Measurements from ENCODE around the gene PLOD1.

DNA sequence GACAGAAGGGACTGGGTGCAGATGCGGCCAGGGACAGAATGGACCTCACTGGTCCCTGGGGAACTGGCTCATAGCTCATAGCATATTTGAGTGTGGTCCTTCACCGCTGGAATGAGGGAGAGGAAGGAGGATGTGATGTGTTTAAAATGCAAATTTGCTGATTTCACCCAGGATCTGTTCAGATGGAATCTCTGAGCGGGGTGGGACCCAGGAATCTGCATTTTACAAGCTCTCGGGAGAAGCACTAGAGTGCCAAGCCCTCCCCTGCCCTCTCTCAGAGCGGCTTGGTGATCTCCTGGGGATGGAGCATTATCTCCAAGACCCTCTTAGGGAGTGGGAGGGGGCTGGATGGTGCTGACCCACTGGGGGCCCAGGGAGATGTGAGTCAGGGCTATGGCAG is 22.9 kb downstream of the PLOD1 start:
- TF ChIP-seq, protein P1, sequence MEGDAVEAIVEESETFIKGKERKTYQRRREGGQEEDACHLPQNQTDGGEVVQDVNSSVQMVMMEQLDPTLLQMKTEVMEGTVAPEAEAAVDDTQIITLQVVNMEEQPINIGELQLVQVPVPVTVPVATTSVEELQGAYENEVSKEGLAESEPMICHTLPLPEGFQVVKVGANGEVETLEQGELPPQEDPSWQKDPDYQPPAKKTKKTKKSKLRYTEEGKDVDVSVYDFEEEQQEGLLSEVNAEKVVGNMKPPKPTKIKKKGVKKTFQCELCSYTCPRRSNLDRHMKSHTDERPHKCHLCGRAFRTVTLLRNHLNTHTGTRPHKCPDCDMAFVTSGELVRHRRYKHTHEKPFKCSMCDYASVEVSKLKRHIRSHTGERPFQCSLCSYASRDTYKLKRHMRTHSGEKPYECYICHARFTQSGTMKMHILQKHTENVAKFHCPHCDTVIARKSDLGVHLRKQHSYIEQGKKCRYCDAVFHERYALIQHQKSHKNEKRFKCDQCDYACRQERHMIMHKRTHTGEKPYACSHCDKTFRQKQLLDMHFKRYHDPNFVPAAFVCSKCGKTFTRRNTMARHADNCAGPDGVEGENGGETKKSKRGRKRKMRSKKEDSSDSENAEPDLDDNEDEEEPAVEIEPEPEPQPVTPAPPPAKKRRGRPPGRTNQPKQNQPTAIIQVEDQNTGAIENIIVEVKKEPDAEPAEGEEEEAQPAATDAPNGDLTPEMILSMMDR (IDR thresholded peaks at IDR 0.05), result no peak
- TF ChIP-seq POLR2A (IDR thresholded peaks at IDR 0.05), result no peak
- TF ChIP-seq EP300 (IDR thresholded peaks at IDR 0.05; ENCODE audit: low read depth), result no peak

Measured in transverse colon (tissue), 3 donors.